GM18867 (cell line): ENCODE results near the gene AIF1L.

Source experiments
- ATAC-seq: cut with Tn5 transposase; IDR thresholded peaks from one replicate; pipeline ENCODE4 v1.9.1; 2021; ENCODE audit warnings: mild to moderate bottlenecking, moderate library complexity; ENCODE audit not compliant: unreplicated experiment

AIF1L gene

GRCh38 chr9:131076347-131077195, 19.8 kb upstream of the AIF1L start:
- ATAC-seq = no peak

- no peak for ATAC-seq
Measured at GRCh38 chr9:131078427-131079366, 17.6 kb upstream of the AIF1L start.

GRCh38 chr9:131080589-131080988, 15.7 kb upstream of the AIF1L start:
- ATAC-seq = no peak

GRCh38 chr9:131081868-131082267, 14.5 kb upstream of the AIF1L start:
- ATAC-seq = no peak

- no peak for ATAC-seq
Measured at GRCh38 chr9:131082774-131083512, 13.4 kb upstream of the AIF1L start.

- no peak for ATAC-seq
Measured at GRCh38 chr9:131084661-131085369, 11.5 kb upstream of the AIF1L start.

- ATAC-seq = no peak
Measured at GRCh38 chr9:131085370-131086122, 10.8 kb upstream of the AIF1L start.

- ATAC-seq = no peak
Measured at GRCh38 chr9:131087354-131087893, 8.9 kb upstream of the AIF1L start.

GRCh38 chr9:131090025-131090787, 6.1 kb upstream of the AIF1L start:
- ATAC-seq = no peak

GRCh38 chr9:131091352-131091992, 4.9 kb upstream of the AIF1L start:
- ATAC-seq = no peak

GRCh38 chr9:131092030-131092429, 4.3 kb upstream of the AIF1L start:
- no peak for ATAC-seq

- ATAC-seq = no peak
Measured at GRCh38 chr9:131092548-131093440, 3.5 kb upstream of the AIF1L start.

- no peak for ATAC-seq
Measured at GRCh38 chr9:131094015-131094414, 2.3 kb upstream of the AIF1L start.

- ATAC-seq = no peak
Measured at GRCh38 chr9:131094622-131095021, 1.7 kb upstream of the AIF1L start.

GRCh38 chr9:131095666-131096268, 564 bp upstream of the AIF1L start:
- no peak for ATAC-seq

GRCh38 chr9:131097126-131097947, 1.0 kb downstream of the AIF1L start:
- ATAC-seq = no peak
